Endodermal cell (in vitro differentiated cells): ENCODE results near the gene TLCD1. TPM values are rescaled to one million over a fixed set of nuclear protein-coding genes. Genes with fewer than 3 reads are reported as not detected.

ENCODE experiments used
- DNase-seq: peaks from one replicate; pipeline ENCODE4 v3.0.0-alpha.2; 2017
- H3K27ac ChIP-seq: 2 replicates; pipeline ENCODE4 v1.5.1; 2013; ENCODE audit warnings: mild to moderate bottlenecking, low read depth, low read length, moderate library complexity
- H3K27me3 ChIP-seq: 2 replicates; pipeline ENCODE4 v1.6.1; 2013; ENCODE audit warnings: mild to moderate bottlenecking, low read length, moderate library complexity; ENCODE audit not compliant: insufficient read depth, control insufficient read depth, poor library complexity, severe bottlenecking
- H3K36me3 ChIP-seq: 2 replicates; pipeline ENCODE4 v1.7.0; 2013; ENCODE audit warnings: mild to moderate bottlenecking, low read length, moderate library complexity; ENCODE audit not compliant: control insufficient read depth, insufficient read depth
- H3K4me1 ChIP-seq: one replicate; pipeline ENCODE4 v1.7.0; 2013; ENCODE audit warnings: low read length; ENCODE audit not compliant: control insufficient read depth, insufficient read depth
- H3K4me3 ChIP-seq: 2 replicates; pipeline ENCODE4 v1.5.1; 2013; ENCODE audit warnings: mild to moderate bottlenecking, low read length, moderate library complexity
- H3K9ac ChIP-seq: 2 replicates; pipeline ENCODE4 v1.6.1; 2013; ENCODE audit warnings: mild to moderate bottlenecking, low read length, moderate library complexity; ENCODE audit not compliant: poor library complexity, severe bottlenecking; ENCODE audit errors: extremely low read depth
- H3K9me3 ChIP-seq: 2 replicates; pipeline ENCODE4 v1.6.1; 2013; ENCODE audit warnings: mild to moderate bottlenecking, low read length, moderate library complexity; ENCODE audit not compliant: control insufficient read depth
- H3K27ac Mint-ChIP-seq: 2 replicates; pipeline ENCODE4 v1.8.0; 2020; ENCODE audit warnings: mixed read lengths
- H3K27me3 Mint-ChIP-seq: 2 replicates; pipeline ENCODE4 v1.8.0; 2021; ENCODE audit warnings: mild to moderate bottlenecking, mixed read lengths; ENCODE audit not compliant: insufficient read depth
- H3K36me3 Mint-ChIP-seq: 2 replicates; pipeline ENCODE4 v1.8.0; 2020; ENCODE audit warnings: low read depth, mixed read lengths
- H3K4me1 Mint-ChIP-seq: 2 replicates; pipeline ENCODE4 v1.8.0; 2020; ENCODE audit warnings: mixed read lengths
- H3K4me3 Mint-ChIP-seq: 2 replicates; pipeline ENCODE4 v1.8.0; 2020; ENCODE audit warnings: mild to moderate bottlenecking, moderate library complexity, mixed read lengths
- H3K9me3 Mint-ChIP-seq: 2 replicates; pipeline ENCODE4 v1.8.0; 2020; ENCODE audit warnings: mild to moderate bottlenecking, mixed read lengths
- WGBS, 2 experiments: methylation state at CpG; one replicate each; pipeline versions ENCODE4 v1.1.5 to v1.1.7; 2013; ENCODE audit warnings: missing lambda C conversion rate in 2 of 2, mixed read lengths in 1 of 2; ENCODE audit not compliant: insufficient coverage in 1 of 2, insufficient read length in 1 of 2; 5-methylcytosine and 5-hydroxymethylcytosine counted together
- total RNA-seq, 2 donors: library from RNA; stranded (reverse); fragmentation: NEBNext Ultra II Directional in 1 of 2; extraction: Animal tissue kit (Norgen Biotek cat#: 25700) in 1 of 2; gene quantifications; 2 replicates in 1 of 2; 3 replicates in 1 of 2; pipeline ENCODE4 v1.2.1, GENCODE V29; 2021
- TF ChIP-seq, protein P1 (sequence below): fragments of 200-600 bp; sonication (generic); conservative IDR thresholded peaks from 2 replicates; pipeline ENCODE4 v1.5.0; 2021; ENCODE audit warnings: antibody characterized with exemption, mild to moderate bottlenecking

The TLCD1 gene
- total RNA-seq, 2 donors from 2014 or later = 17.0 to 22.9 TPM

DNA sequence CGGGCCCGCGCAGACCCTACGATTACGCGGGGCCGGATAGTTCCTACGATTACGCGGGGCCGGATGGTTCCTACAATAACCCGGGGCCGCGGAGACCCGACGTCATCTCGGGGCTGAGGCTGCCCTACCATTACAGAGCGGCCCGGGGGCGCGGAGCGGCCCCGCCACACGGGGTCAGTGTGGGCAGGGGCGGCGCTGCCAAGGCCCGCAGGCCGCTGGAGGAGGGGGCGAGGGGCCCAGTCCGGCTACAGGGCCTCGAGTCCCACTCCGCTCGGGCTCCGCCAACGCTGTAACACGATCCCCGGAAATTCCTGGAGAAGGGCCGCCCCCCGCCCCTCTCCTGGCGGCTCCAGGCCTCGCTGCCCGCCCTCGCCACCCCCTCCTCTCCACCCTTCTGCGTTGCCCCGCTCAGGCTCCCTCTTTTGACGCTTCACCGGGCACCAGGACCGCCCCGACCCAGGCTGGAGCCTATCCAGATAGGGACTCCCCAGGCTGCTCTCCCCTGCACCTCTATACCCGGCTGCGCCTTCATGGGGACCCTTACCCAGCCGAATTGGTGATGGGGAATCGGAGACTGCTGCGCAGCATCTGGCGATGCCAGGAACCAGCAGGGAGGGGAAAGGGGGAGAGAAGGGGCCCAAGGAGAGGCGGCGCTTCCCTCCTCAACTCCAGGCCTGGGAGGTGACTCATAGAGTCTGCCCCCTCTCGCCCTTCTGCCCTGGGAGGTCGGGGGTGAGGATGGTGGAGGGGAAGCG lies 8.3 kb downstream of the TLCD1 start, which contains the start of gene RAB34:
Gene RAB34 (minus strand): TSS at position 291 of the 755 bp plus-strand sequence. CDS start 602 bp downstream, outside the sequence.
- Histone ChIP-seq H3K4me1 (peaks cover 6% of the 10 kb centered on the region), H3K36me3 (peaks cover 49% of the 10 kb centered on the region), H3K9me3 (no peaks in the 10 kb centered on the region), H3K9ac (peak within 1 kb of the TSS; percentile 82), H3K4me3 (peak within 1 kb of the TSS; percentile 97), H3K27me3 (no peaks in the 10 kb centered on the region), H3K27ac (peak within 1 kb of the TSS; percentile 92)
- peaks cover 48% of the 10 kb centered on the region for H3K36me3 Mint-ChIP-seq
- no peaks in the 10 kb centered on the region for H3K27me3 Mint-ChIP-seq
- peak; percentile 99 for DNase-seq
- no peaks in the 10 kb centered on the region for H3K9me3 Mint-ChIP-seq
- TF ChIP-seq, protein P1, sequence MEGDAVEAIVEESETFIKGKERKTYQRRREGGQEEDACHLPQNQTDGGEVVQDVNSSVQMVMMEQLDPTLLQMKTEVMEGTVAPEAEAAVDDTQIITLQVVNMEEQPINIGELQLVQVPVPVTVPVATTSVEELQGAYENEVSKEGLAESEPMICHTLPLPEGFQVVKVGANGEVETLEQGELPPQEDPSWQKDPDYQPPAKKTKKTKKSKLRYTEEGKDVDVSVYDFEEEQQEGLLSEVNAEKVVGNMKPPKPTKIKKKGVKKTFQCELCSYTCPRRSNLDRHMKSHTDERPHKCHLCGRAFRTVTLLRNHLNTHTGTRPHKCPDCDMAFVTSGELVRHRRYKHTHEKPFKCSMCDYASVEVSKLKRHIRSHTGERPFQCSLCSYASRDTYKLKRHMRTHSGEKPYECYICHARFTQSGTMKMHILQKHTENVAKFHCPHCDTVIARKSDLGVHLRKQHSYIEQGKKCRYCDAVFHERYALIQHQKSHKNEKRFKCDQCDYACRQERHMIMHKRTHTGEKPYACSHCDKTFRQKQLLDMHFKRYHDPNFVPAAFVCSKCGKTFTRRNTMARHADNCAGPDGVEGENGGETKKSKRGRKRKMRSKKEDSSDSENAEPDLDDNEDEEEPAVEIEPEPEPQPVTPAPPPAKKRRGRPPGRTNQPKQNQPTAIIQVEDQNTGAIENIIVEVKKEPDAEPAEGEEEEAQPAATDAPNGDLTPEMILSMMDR = peak; percentile 70
- WGBS, 2 experiments = 0 to 1% methylated on average over 14 to 60 of the region's 60 CpGs
- H3K4me3 Mint-ChIP-seq = peak within 1 kb of the TSS; percentile 99
- peaks cover 32% of the 10 kb centered on the region for H3K4me1 Mint-ChIP-seq
- H3K27ac Mint-ChIP-seq = peak within 1 kb of the TSS; percentile 94

DNA sequence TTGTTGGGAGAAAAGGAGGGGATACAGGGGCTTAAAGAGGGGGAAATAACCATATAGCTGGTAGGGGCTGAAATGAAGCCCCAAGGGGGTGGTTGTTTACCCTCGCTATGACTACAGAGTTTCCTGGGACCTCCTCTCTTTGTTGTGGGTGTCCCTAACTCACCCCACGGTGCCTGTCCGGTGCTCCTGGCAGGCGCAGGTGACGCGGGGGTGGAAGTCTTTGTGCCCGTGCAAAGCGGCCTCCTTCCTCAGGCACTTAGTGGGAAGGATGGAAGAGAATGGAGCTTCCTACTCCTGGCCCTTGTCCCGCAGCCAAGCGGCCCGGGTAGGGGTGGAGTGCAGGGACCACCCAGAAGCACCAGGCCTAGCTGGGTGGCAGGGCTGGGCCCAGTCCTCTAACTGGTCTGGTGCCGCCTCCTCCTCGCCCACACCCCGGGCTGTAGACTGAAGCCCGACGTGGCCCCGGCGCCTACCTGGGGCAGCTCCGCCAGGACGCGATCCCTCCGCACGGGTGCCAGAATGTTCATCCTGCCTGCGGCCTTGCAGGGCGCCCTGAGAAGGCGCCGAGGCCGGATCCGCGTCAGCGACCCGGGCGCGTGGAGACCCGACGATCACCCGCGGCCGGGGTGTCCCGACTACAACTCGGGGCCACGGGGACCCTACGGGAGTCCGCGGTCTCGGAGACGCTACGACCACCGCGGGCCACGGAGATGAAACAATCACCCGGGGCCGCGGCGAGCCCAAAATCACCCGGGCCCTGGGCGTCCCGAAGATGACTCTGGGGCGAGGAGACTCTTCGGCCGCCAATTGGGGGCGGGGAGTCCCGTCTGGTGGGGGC lies 9.1 kb downstream of the TLCD1 start:
- Mint-ChIP-seq H3K27ac (peak overlapping the region; percentile 91), H3K27me3 (no peaks in the 10 kb centered on the region), H3K4me1 (peaks cover 32% of the 10 kb centered on the region)

DNA sequence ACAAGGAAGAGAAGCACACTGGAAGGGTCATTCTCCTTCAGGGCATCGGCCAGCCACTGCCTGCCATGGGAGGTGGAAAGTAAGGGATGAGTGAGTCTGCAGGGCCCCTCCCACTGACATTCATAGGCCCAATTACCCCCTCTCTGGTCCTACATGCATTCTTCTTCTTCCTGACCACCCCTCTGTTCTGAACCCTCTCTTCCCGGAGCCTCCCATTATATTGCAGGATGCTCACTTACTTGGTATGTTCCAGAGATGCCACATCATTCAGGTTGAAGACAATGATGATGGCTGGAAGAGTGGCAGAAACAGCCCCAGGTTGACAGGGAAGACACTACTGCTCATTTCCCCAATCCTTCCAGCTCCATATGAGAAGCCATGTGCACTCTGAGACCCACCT lies 10.8 kb downstream of the TLCD1 start:
- TF ChIP-seq, protein P1 = no peak
- Mint-ChIP-seq H3K27ac (no peak overlapping the region), H3K4me1 (peaks cover 27% of the 10 kb centered on the region), H3K36me3 (peaks cover 25% of the 10 kb centered on the region), H3K27me3 (no peaks in the 10 kb centered on the region), H3K9me3 (no peaks in the 10 kb centered on the region), H3K4me3 (no peak overlapping the region)
- Histone ChIP-seq H3K4me1 (no peaks in the 10 kb centered on the region), H3K27ac (no peak overlapping the region), H3K9ac (no peak overlapping the region), H3K27me3 (no peaks in the 10 kb centered on the region), H3K4me3 (no peak overlapping the region), H3K9me3 (no peaks in the 10 kb centered on the region), H3K36me3 (peaks cover 27% of the 10 kb centered on the region)
- no peak for DNase-seq
- 93% methylated on average over 2 of the region's 2 CpGs; no CpG with 5 or more reads in 1 of the 2 experiments for WGBS, 2 experiments

More for the DNA sequence above, 9.1 kb downstream of the TLCD1 start:
- Mint-ChIP-seq H3K36me3 (peaks cover 40% of the 10 kb centered on the region), H3K9me3 (no peaks in the 10 kb centered on the region), H3K4me3 (peak overlapping the region; percentile 99)
- peak overlapping the region; percentile 92 for H3K27ac ChIP-seq
- peaks cover 43% of the 10 kb centered on the region for H3K36me3 ChIP-seq
- peak overlapping the region; percentile 82 for H3K9ac ChIP-seq
- peak; percentile 79 for DNase-seq
- H3K27me3 ChIP-seq = no peaks in the 10 kb centered on the region
- no peaks in the 10 kb centered on the region for H3K9me3 ChIP-seq
- H3K4me3 ChIP-seq = peak overlapping the region; percentile 97
- H3K4me1 ChIP-seq = peaks cover 2% of the 10 kb centered on the region
- TF ChIP-seq, protein P1 = no peak
- WGBS, 2 experiments = 2% methylated on average over 19 to 63 of the region's 63 CpGs
